SH-SY5Y (cell line): Measurements from ENCODE around the gene FAM229A.

Experiments used
- GATA2 ChIP-seq: IDR thresholded peaks from 2 replicates; pipeline ENCODE4 v1.6.1; 2011; ENCODE audit warnings: mild to moderate bottlenecking, low read depth, low read length
- GATA3 ChIP-seq: IDR thresholded peaks from 2 replicates; pipeline ENCODE4 v1.6.1; 2011; ENCODE audit warnings: low read depth, mild to moderate bottlenecking, low read length, moderate library complexity

DNA sequence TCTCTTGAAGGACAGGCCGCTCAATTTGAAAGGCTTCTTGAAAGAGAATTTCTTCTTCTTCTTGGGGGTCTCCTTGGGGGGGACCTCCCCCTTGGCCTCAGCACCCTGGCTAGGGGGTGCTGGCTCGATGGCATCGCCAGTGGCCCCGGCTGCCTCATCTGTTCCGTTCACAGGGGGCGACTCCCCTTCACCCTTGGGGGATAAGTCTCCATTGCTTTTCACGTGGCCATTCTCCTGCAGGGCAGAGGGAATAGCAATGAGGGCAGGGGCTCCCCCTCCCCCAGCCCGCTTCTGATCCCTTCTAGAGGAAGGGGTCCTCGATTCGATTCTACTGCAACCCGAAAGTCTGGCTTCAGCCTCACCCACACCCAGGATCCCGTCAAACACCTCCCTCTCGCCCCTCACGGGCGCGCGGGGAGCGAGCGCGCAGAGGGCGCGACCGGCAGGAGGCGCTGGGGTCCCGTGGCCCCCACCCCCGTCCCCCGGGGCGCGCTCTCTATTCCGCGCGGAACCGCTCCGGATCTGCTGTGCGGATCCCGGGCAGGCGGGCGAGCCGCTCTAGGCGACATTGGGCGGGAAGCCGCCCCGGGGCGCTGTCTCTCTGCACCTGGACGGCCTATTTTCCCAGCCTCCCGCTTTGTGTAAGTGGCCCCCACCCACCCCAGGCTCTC lies 27.3 kb downstream of the FAM229A start:
- TF ChIP-seq GATA3, result no peak
- TF ChIP-seq GATA2, result no peak
